Endothelial cell of umbilical vein (primary cell): ENCODE measurements around the gene ZBTB17. TPM values are rescaled to one million over a fixed set of nuclear protein-coding genes. Genes with fewer than 3 reads are reported as not detected.
"Not testable (repeated sequence)": the region's sequence is repeated elsewhere in the genome, so short reads cannot be mapped to it uniquely, and the experiment has no call there.

ENCODE experiments used
- BruUV-seq: library from RNA; stranded (reverse); fragments of 400-500 nt; replicated peaks from 2 replicates; lab custom pipeline; 2021; lab: Mats Ljungman, UMichigan
- CTCF ChIA-PET: fragments of 300-600, 350-600 bp; sonication (Branson Sonifier 250); formaldehyde crosslinking; loops from one replicate; lab custom pipeline; 2021; ENCODE audit warnings: antibody characterized with exemption, inconsistent platforms; lab: Charles Lee
- POLR2A ChIA-PET: fragments of 300-600, 350-600 bp; sonication (Branson Sonifier 250); formaldehyde crosslinking; loops from one replicate; lab custom pipeline; 2021; ENCODE audit warnings: antibody characterized with exemption, inconsistent platforms; lab: Charles Lee
- DNase-seq: peaks from one replicate; pipeline ENCODE4 v3.0.0-alpha.2; 2011; ENCODE audit warnings: low read depth, low spot score
- FAIRE-seq: peaks from 2 replicates; lab custom pipeline; 2011; peaks lifted over from hg19 to GRCh38; lab: Jason Lieb, UNC
- H2AFZ ChIP-seq: 2 replicates; pipeline ENCODE4 v1.6.0; 2012; ENCODE audit warnings: low read depth, low read length, control low read depth, inconsistent platforms
- H3K27ac ChIP-seq: 2 replicates; pipeline ENCODE4 v1.5.1; 2011; ENCODE audit warnings: low read depth, mild to moderate bottlenecking, control low read depth, low read length, moderate library complexity; ENCODE audit not compliant: insufficient read depth
- H3K27me3 ChIP-seq, 2 experiments: 2 replicates each; pipeline versions ENCODE4 v1.6.0 to v1.6.1; 2011; ENCODE audit warnings: low read length in 2 of 2, mixed read lengths in 1 of 2; ENCODE audit not compliant: control insufficient read depth in 2 of 2, insufficient read depth in 2 of 2
- H3K36me3 ChIP-seq, 2 experiments: 2 replicates in 1 of 2; 3 replicates in 1 of 2; pipeline ENCODE4 v1.5.1; 2011; ENCODE audit warnings: low read length in 2 of 2, mild to moderate bottlenecking in 1 of 2, moderate library complexity in 1 of 2; ENCODE audit not compliant: control insufficient read depth in 2 of 2, insufficient read depth in 2 of 2; ENCODE audit errors: extremely low read depth in 1 of 2
- H3K4me1 ChIP-seq: 3 replicates; pipeline ENCODE4 v1.5.1; 2011; ENCODE audit warnings: mild to moderate bottlenecking, low read length; ENCODE audit not compliant: control insufficient read depth, insufficient read depth; ENCODE audit errors: extremely low read depth
- H3K4me2 ChIP-seq: 2 replicates; pipeline ENCODE4 v1.6.1; 2011; ENCODE audit warnings: low read length, control low read depth, mixed read lengths; ENCODE audit not compliant: insufficient read depth
- H3K4me3 ChIP-seq, 3 experiments: fragments of 200-600 bp in 1 of 3; sonication (generic), shearing (Covaris generic) in 1 of 3; replicated peaks in 1 of 3; 2 replicates each; pipeline ENCODE4 v1.5.1; 2011 to 2016; ENCODE audit warnings: control low read depth in 3 of 3, low read length in 3 of 3, mild to moderate bottlenecking in 2 of 3, inconsistent platforms in 1 of 3, low read depth in 1 of 3, moderate library complexity in 1 of 3; ENCODE audit not compliant: insufficient read depth in 1 of 3
- H3K79me2 ChIP-seq: 2 replicates; pipeline ENCODE4 v1.6.0; 2012; ENCODE audit warnings: low read length, inconsistent platforms; ENCODE audit not compliant: control insufficient read depth, insufficient read depth
- H3K9ac ChIP-seq: replicated peaks from 2 replicates; pipeline ENCODE3; 2011; ENCODE audit warnings: low read length, control low read depth; ENCODE audit not compliant: insufficient read depth; ENCODE audit errors: extremely low read depth
- H3K9me1 ChIP-seq: replicated peaks from 3 replicates; pipeline ENCODE4 v1.6.0; 2011; ENCODE audit warnings: mild to moderate bottlenecking, low read length; ENCODE audit not compliant: control insufficient read depth, insufficient read depth; ENCODE audit errors: extremely low read depth
- H3K9me3 ChIP-seq: replicated peaks from 2 replicates; pipeline ENCODE4 v1.5.1; 2012; ENCODE audit warnings: low read length, inconsistent platforms; ENCODE audit not compliant: control insufficient read depth, insufficient read depth
- H4K20me1 ChIP-seq: replicated peaks from 2 replicates; pipeline ENCODE3; 2011; ENCODE audit warnings: mild to moderate bottlenecking, low read length; ENCODE audit not compliant: control insufficient read depth, insufficient read depth; ENCODE audit errors: extremely low read depth
- CTCF ChIP-seq, 2 donors: IDR thresholded peaks; 1 replicate in 1 of 2; 2 replicates in 1 of 2; pipeline ENCODE4 v1.5.1; 2011; ENCODE audit warnings: low read length in 2 of 2, mild to moderate bottlenecking in 2 of 2, moderate library complexity in 2 of 2, control low read depth in 1 of 2, inconsistent platforms in 1 of 2, low read depth in 1 of 2; ENCODE audit not compliant: insufficient read depth in 1 of 2; ENCODE audit errors: extremely low read depth in 1 of 2
- EZH2 ChIP-seq: IDR thresholded peaks from 2 replicates; pipeline ENCODE4 v1.6.1; 2012; ENCODE audit warnings: borderline replicate concordance, low read depth, mild to moderate bottlenecking, moderate library complexity, low read length, inconsistent platforms; ENCODE audit not compliant: severe bottlenecking
- FOS ChIP-seq: IDR thresholded peaks from 2 replicates; pipeline ENCODE4 v1.6.1; 2011; ENCODE audit warnings: mild to moderate bottlenecking, low read length, moderate library complexity, borderline replicate concordance; ENCODE audit not compliant: insufficient read depth
- GATA2 ChIP-seq: IDR thresholded peaks from 2 replicates; pipeline ENCODE4 v1.7.0; 2011; ENCODE audit warnings: low read depth, mild to moderate bottlenecking, moderate library complexity, mixed read lengths, low read length; ENCODE audit not compliant: insufficient read length, insufficient read depth
- JUN ChIP-seq: IDR thresholded peaks from 2 replicates; pipeline ENCODE4 v1.6.1; 2011; ENCODE audit warnings: borderline replicate concordance, low read depth; ENCODE audit not compliant: insufficient read length, insufficient read depth
- MAX ChIP-seq: IDR thresholded peaks from 2 replicates; pipeline ENCODE4 v1.6.1; 2011; ENCODE audit not compliant: insufficient read depth, insufficient read length
- MYC ChIP-seq: IDR thresholded peaks from one replicate; pipeline ENCODE4 v1.6.1; 2011; ENCODE audit warnings: mild to moderate bottlenecking, low read depth, low read length
- POLR2A ChIP-seq: IDR thresholded peaks from 2 replicates; pipeline ENCODE4 v1.6.1; 2012; ENCODE audit warnings: low read depth, mild to moderate bottlenecking, control low read depth, low read length
- POLR2AphosphoS5 ChIP-seq: IDR thresholded peaks from 2 replicates; pipeline ENCODE4 v1.6.1; 2012; ENCODE audit warnings: low read depth, mild to moderate bottlenecking, control low read depth, low read length, moderate library complexity; ENCODE audit not compliant: insufficient read depth
- dilution Hi-C: fragments of 300-500 bp; cut with MboI; formaldehyde crosslinking; loops from one replicate; pipeline ENCODE4 v1.15.0; 2019; ENCODE audit warnings: low sequenced_read_pairs; ENCODE audit not compliant: extremely low pct_ligation_motif_present
- intact Hi-C: fragments of 100-400 bp; cut with micrococcal nuclease; formaldehyde crosslinking; loops from one replicate; pipeline ENCODE4 v1.10.0; 2022
- polyA plus RNA-seq, 4 experiments: library from polyadenylated mRNA; depleted of rRNA in 3 of 4; stranded (reverse) in 3 of 4; unstranded in 1 of 4; fragments of >200 nt; gene quantifications; 2 replicates each; pipeline versions ENCODE4 v1.2.1 to v1.2.3, GENCODE V29; 2011 to 2012; ENCODE audit warnings: missing spikeins in 1 of 4
- total RNA-seq: library from RNA; stranded (reverse); gene quantifications from 2 replicates; pipeline ENCODE4 v1.2.3, GENCODE V29; 2021

Gene ZBTB17
- total and polyA plus RNA-seq, 2 donors (not counting 3 experiments of a cell fraction or from before 2014, with no cell fraction given), result 43.9 to 72.7 TPM

DNA sequence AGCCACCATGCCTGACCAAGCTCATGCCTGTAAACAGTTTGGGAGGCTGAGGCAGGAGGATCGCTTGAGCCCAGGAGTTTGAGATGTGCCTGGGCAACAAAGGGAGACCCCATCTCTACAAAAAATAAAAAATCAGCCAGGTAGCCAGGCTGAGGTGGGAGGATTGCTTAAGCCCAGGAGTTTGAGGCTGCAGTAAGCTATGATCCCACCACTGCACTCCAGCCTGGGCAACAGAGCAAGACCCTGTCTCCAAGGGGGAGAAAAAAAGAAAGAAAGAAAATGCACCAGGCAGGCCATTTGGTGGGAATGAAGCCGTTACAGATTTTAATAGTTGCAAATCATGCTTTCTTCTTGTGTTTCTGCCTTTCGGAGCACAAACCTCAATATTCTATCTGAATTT, 62.3 kb downstream of the ZBTB17 start:
- H3K27ac ChIP-seq, H3K9me1 ChIP-seq, H3K36me3 ChIP-seq, H2AFZ ChIP-seq, FAIRE-seq, H3K4me3 ChIP-seq, H3K27me3 ChIP-seq, POLR2A ChIA-PET, BruUV-seq, H3K9me3 ChIP-seq, H3K9ac ChIP-seq, H3K4me1 ChIP-seq, H3K4me2 ChIP-seq, H4K20me1 ChIP-seq, intact Hi-C loops, DNase-seq, dilution Hi-C loops: not testable (repeated sequence)
- CTCF ChIA-PET, result interaction anchor here (0.9 to 3.2 kb wide), 4 partner anchors 13 to 122 kb away, joined by 3 to 17 read pairs (median 4); no protein-coding TSS in a partner anchor
- H3K79me2 ChIP-seq, result peaks cover 31% of the 10 kb centered on the region

GRCh38 chr1:15911927-15912326, 64.0 kb downstream of the ZBTB17 start:
- no peaks in the 10 kb centered on the region for H3K9me1 ChIP-seq
- no peak overlapping the region for H3K4me3 ChIP-seq
- no peak overlapping the region for H2AFZ ChIP-seq
- H3K27me3 ChIP-seq, result no peaks in the 10 kb centered on the region
- peaks cover 2 to 3% of the 10 kb centered on the region in 2 experiments for H3K36me3 ChIP-seq
- H3K9ac ChIP-seq, result no peak overlapping the region
- intact Hi-C loops (no loop called here), dilution Hi-C loops (no loop called here)
- ChIA-PET POLR2A (no interaction called here), CTCF (interaction anchor here (1.0 to 3.2 kb wide), 7 partner anchors 13 to 120 kb away, joined by 3 to 17 read pairs (median 4); no protein-coding TSS in a partner anchor)
- no peaks in the 10 kb centered on the region for H3K4me1 ChIP-seq
- no peaks in the 10 kb centered on the region for H3K9me3 ChIP-seq
- DNase-seq, result no peak
- FAIRE-seq, result no peak
- H3K4me2 ChIP-seq, result no peak overlapping the region
- peaks cover 42% of the 10 kb centered on the region for H3K79me2 ChIP-seq
- TF ChIP-seq GATA2 (no peak), MYC (no peak), EZH2 (no peak), FOS (no peak), CTCF (IDR thresholded peaks at IDR 0.05; ENCODE audit: extremely low read depth in 1 of 2, insufficient read depth in 1 of 2, low read depth in 1 of 2, low read length in 2 of 2) (no peak), POLR2AphosphoS5 (no peak), POLR2A (no peak), MAX (no peak), JUN (no peak)
- no peak overlapping the region for H3K27ac ChIP-seq
- no peaks in the 10 kb centered on the region for H4K20me1 ChIP-seq
- BruUV-seq, result no TSS peak
